Activated CD4-positive, alpha-beta memory T cell treated with anti-CD3 and anti-CD28 coated beads for 36 hours (primary cell): ENCODE measurements around the gene CCL4. TPM values are rescaled to one million over a fixed set of nuclear protein-coding genes. Genes with fewer than 3 reads are reported as not detected.
A peak's percentile ranks its signal among the peaks of the same experiment; 100 is the strongest.
"Not testable (repeated sequence)": the region's sequence is repeated elsewhere in the genome, so short reads cannot be mapped to it uniquely, and the experiment has no call there.

Experiments used
- CTCF ChIA-PET: fragments of 350-600 bp; sonication (Branson Sonifier 250); formaldehyde crosslinking; loops from one replicate; lab custom pipeline; 2021; ENCODE audit warnings: antibody characterized with exemption, inconsistent platforms; lab: Charles Lee
- POLR2A ChIA-PET: fragments of 350-600 bp; sonication (Branson Sonifier 250); formaldehyde crosslinking; loops from one replicate; lab custom pipeline; 2021; ENCODE audit warnings: antibody characterized with exemption; lab: Charles Lee
- DNase-seq: peaks from one replicate; pipeline ENCODE4 v3.0.0-alpha.2; 2020
- H3K27ac Mint-ChIP-seq: one replicate; pipeline ENCODE4 v1.8.0; 2021; ENCODE audit warnings: mixed read lengths
- H3K27me3 Mint-ChIP-seq: one replicate; pipeline ENCODE4 v1.8.0; 2021; ENCODE audit warnings: mixed read lengths
- H3K36me3 Mint-ChIP-seq: one replicate; pipeline ENCODE4 v1.8.0; 2021; ENCODE audit warnings: mixed read lengths
- H3K4me1 Mint-ChIP-seq: one replicate; pipeline ENCODE4 v1.8.0; 2021; ENCODE audit warnings: low read depth, mixed read lengths
- H3K4me3 Mint-ChIP-seq: one replicate; pipeline ENCODE4 v1.8.0; 2021; ENCODE audit warnings: mild to moderate bottlenecking, mixed read lengths
- H3K9me3 Mint-ChIP-seq: one replicate; pipeline ENCODE4 v1.8.0; 2021; ENCODE audit warnings: mixed read lengths
- intact Hi-C: fragments of 100-400 bp; cut with micrococcal nuclease; formaldehyde crosslinking; loops from one replicate; pipeline ENCODE4 v1.15.1; 2023
- total RNA-seq, 2 experiments: library from RNA; stranded (reverse); gene quantifications; one replicate each; pipeline ENCODE4 v1.2.3, GENCODE V29; 2021

CCL4 gene
- total RNA-seq, 2 experiments from 2014 or later = 917 to 966 TPM

DNA sequence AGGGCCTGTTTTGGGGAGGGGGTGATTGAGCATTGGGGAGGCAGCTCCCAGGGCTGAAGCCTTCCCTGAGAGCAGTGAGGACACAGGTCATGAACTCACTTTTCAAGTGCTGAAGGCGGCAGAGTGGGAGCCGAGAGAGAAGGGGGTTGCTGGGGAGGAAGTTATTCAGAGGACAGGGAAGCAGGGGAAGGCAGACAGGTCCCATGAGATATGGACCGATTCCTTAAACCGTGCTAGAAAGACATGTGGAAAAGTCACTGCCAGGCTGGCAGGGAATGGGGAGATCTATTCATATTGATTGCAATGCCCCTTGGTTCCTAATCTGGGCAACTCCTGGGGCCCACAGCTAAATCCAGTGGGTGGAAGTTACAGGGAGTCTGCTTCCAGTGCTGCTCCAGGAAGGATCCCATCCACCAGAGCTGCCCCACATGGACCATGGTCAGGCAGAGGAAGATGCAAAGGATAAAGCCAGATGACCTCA is 1.1 kb downstream of the CCL4 start:
- Mint-ChIP-seq H3K4me1 (peaks cover 23% of the 10 kb centered on the region), H3K9me3 (no peaks in the 10 kb centered on the region), H3K4me3 (peak overlapping the region; percentile 73), H3K36me3 (no peaks in the 10 kb centered on the region), H3K27me3 (peaks cover 20% of the 10 kb centered on the region), H3K27ac (peak overlapping the region; percentile 86)
- intact Hi-C loops = no loop called here
- ChIA-PET CTCF (interaction anchor here (0.6 to 0.7 kb wide), 2 partner anchors 32 to 138 kb away, joined by 3 read pairs; no protein-coding TSS in a partner anchor), POLR2A (interaction anchor here (1.8 to 7.6 kb wide), 2 partner anchors 14 to 30 kb away, joined by 4 to 71 read pairs; partner anchors contain the start of gene CCL3)
- DNase-seq = no peak

GRCh38 chr17:36105781-36106492 is 2.3 kb downstream of the CCL4 start:
- POLR2A ChIA-PET = interaction anchor here (7.6 kb wide), 1 partner anchor 15 kb away, joined by 71 read pairs; the partner anchor contains the start of gene CCL3
- peak overlapping the region; percentile 5 for H3K27ac Mint-ChIP-seq

DNA sequence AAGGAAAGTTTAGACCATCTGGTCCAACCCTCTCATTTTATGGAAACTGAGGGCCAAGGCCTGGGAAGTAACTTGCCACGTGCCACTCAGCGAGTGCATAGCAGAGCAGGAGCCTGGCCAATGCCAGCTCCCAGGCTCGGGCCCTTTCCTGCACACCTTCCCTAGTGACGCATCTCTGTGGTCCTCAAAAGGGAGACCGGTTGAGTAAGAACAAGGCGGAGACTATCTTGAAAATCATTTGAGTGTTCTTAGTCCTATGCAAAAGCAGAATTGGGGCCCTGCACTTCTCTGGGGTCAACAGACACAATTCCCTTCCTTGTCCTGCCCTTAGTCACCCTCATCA is 2.8 kb downstream of the CCL4 start:
- H3K27ac Mint-ChIP-seq = no peak overlapping the region

More at GRCh38 chr17:36105781-36106492, 2.3 kb downstream of the CCL4 start:
- Mint-ChIP-seq H3K4me3 (peak overlapping the region; percentile 2), H3K9me3 (no peaks in the 10 kb centered on the region), H3K4me1 (peaks cover 18% of the 10 kb centered on the region), H3K36me3 (no peaks in the 10 kb centered on the region), H3K27me3 (peaks cover 18% of the 10 kb centered on the region)
- intact Hi-C loops = no loop called here
- CTCF ChIA-PET = interaction anchor here (1.0 to 1.3 kb wide), 2 partner anchors 33 to 43 kb away, joined by 3 to 4 read pairs; no protein-coding TSS in a partner anchor
- no peak for DNase-seq

GRCh38 chr17:36107660-36108059 is 4.0 kb downstream of the CCL4 start:
- H3K9me3 Mint-ChIP-seq = peaks cover 9% of the 10 kb centered on the region
- DNase-seq = no peak
- POLR2A ChIA-PET = interaction anchor here (7.6 kb wide), 1 partner anchor 17 kb away, joined by 71 read pairs; the partner anchor contains the start of gene CCL3
- intact Hi-C loops = no loop called here
- no peak overlapping the region for H3K27ac Mint-ChIP-seq
- H3K36me3 Mint-ChIP-seq = no peaks in the 10 kb centered on the region
- H3K27me3 Mint-ChIP-seq = peaks cover 19% of the 10 kb centered on the region
- CTCF ChIA-PET = interaction anchor here (0.6 to 1.4 kb wide), 2 partner anchors 35 to 146 kb away, joined by 3 to 4 read pairs; no protein-coding TSS in a partner anchor
- H3K4me1 Mint-ChIP-seq = peaks cover 16% of the 10 kb centered on the region
- no peak overlapping the region for H3K4me3 Mint-ChIP-seq

More for the DNA sequence above, 2.8 kb downstream of the CCL4 start:
- peaks cover 18% of the 10 kb centered on the region for H3K27me3 Mint-ChIP-seq
- peaks cover 18% of the 10 kb centered on the region for H3K4me1 Mint-ChIP-seq
- H3K4me3 Mint-ChIP-seq = no peak overlapping the region
- POLR2A ChIA-PET = interaction anchor here (7.6 kb wide), 1 partner anchor 16 kb away, joined by 71 read pairs; the partner anchor contains the start of gene CCL3
- H3K9me3 Mint-ChIP-seq = no peaks in the 10 kb centered on the region
- H3K36me3 Mint-ChIP-seq = no peaks in the 10 kb centered on the region
- CTCF ChIA-PET = interaction anchor here (1.0 to 1.3 kb wide), 2 partner anchors 34 to 42 kb away, joined by 3 to 4 read pairs; no protein-coding TSS in a partner anchor
- DNase-seq = no peak
- intact Hi-C loops = no loop called here

- H3K36me3 Mint-ChIP-seq, H3K27ac Mint-ChIP-seq, H3K4me3 Mint-ChIP-seq, DNase-seq, intact Hi-C loops: not testable (repeated sequence)
- Mint-ChIP-seq H3K4me1 (peaks cover 10% of the 10 kb centered on the region), H3K27me3 (peaks cover 17% of the 10 kb centered on the region), H3K9me3 (peaks cover 11% of the 10 kb centered on the region)
- ChIA-PET POLR2A (interaction anchor here (7.6 kb wide), 1 partner anchor 18 kb away, joined by 71 read pairs; the partner anchor contains the start of gene CCL3), CTCF (interaction anchor here (1.4 kb wide), 1 partner anchor 35 kb away, joined by 4 read pairs; no protein-coding TSS in a partner anchor)
Measured at GRCh38 chr17:36108265-36108664, 4.6 kb downstream of the CCL4 start.

- H3K36me3 Mint-ChIP-seq = no peaks in the 10 kb centered on the region
- peaks cover 22% of the 10 kb centered on the region for H3K27me3 Mint-ChIP-seq
- CTCF ChIA-PET = interaction anchor here (0.6 to 3.4 kb wide), 5 partner anchors 38 to 145 kb away, joined by 3 to 16 read pairs (median 8); no protein-coding TSS in a partner anchor
Measured at GRCh38 chr17:36111068-36111490, 7.5 kb downstream of the CCL4 start.

GRCh38 chr17:36112572-36112971 is 8.9 kb downstream of the CCL4 start:
- no peak overlapping the region for H3K4me3 Mint-ChIP-seq
- ChIA-PET CTCF (interaction anchor here (2.1 to 3.4 kb wide), 2 partner anchors 40 to 137 kb away, joined by 8 to 12 read pairs; no protein-coding TSS in a partner anchor), POLR2A (no interaction called here)
- intact Hi-C loops = loop anchor here (10.0 kb wide), 1 partner anchor 72 kb away; no protein-coding TSS in a partner anchor
- H3K9me3 Mint-ChIP-seq = peaks cover 11% of the 10 kb centered on the region
- H3K36me3 Mint-ChIP-seq = no peaks in the 10 kb centered on the region
- H3K4me1 Mint-ChIP-seq = peaks cover 8% of the 10 kb centered on the region
- no peak overlapping the region for H3K27ac Mint-ChIP-seq
- no peak for DNase-seq
- H3K27me3 Mint-ChIP-seq = peaks cover 19% of the 10 kb centered on the region

More at GRCh38 chr17:36111068-36111490, 7.5 kb downstream of the CCL4 start:
- POLR2A ChIA-PET = interaction anchor here (0.9 kb wide), 1 partner anchor 21 kb away, joined by 3 read pairs; the partner anchor contains the start of gene CCL3
- peaks cover 11% of the 10 kb centered on the region for H3K9me3 Mint-ChIP-seq
- no peak overlapping the region for H3K4me3 Mint-ChIP-seq
- H3K27ac Mint-ChIP-seq = no peak overlapping the region
- peaks cover 6% of the 10 kb centered on the region for H3K4me1 Mint-ChIP-seq
- intact Hi-C loops = loop anchor here (10.0 kb wide), 1 partner anchor 74 kb away; no protein-coding TSS in a partner anchor
- no peak for DNase-seq

- CTCF ChIA-PET, H3K36me3 Mint-ChIP-seq, POLR2A ChIA-PET, H3K4me3 Mint-ChIP-seq, H3K27ac Mint-ChIP-seq, DNase-seq: not testable (repeated sequence)
- intact Hi-C loops = loop anchor here (10.0 kb wide), 1 partner anchor 72 kb away; no protein-coding TSS in a partner anchor
- Mint-ChIP-seq H3K9me3 (peaks cover 11% of the 10 kb centered on the region), H3K4me1 (peaks cover 14% of the 10 kb centered on the region), H3K27me3 (peaks cover 17% of the 10 kb centered on the region)
Measured at GRCh38 chr17:36113131-36113530, 9.5 kb downstream of the CCL4 start.

DNA sequence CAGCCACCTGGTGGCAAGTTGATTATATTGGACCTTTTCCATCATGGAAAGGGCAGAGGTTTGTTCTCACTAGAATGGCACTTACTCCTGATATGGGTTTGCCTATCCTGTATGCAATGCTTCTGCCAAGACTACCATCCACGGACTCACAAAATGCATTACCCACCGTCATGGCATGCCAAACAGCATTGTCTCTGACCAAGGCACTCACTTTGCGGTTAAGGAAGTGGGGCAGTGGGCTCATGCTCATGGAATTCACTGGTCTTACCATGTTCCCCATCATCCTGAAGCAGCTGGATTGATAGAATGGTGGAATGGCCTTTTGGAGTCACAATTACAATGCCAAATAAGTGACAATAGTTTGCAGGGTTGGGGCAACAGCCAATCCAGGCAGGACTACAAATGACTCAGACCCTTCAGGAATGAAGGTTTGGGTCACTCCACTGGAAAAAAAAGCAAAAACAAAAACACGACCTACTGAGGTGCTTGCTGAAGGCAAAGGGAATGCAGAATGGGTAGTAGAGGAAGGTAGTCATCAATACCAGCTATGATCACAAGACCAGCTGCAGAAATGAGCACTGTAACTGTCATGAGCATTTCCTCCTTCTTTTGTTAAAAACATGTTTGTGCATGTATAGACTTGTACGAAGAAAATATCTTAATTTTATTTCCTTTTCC is 11.5 kb downstream of the CCL4 start:
- DNase-seq, CTCF ChIA-PET, H3K36me3 Mint-ChIP-seq, H3K4me3 Mint-ChIP-seq, H3K27ac Mint-ChIP-seq, POLR2A ChIA-PET: not testable (repeated sequence)
- peaks cover 21% of the 10 kb centered on the region for H3K27me3 Mint-ChIP-seq
- intact Hi-C loops = loop anchor here (10.0 kb wide), 1 partner anchor 70 kb away; no protein-coding TSS in a partner anchor
- peaks cover 11% of the 10 kb centered on the region for H3K9me3 Mint-ChIP-seq
- peaks cover 24% of the 10 kb centered on the region for H3K4me1 Mint-ChIP-seq

- H3K36me3 Mint-ChIP-seq, H3K27ac Mint-ChIP-seq, DNase-seq, CTCF ChIA-PET, H3K4me3 Mint-ChIP-seq, POLR2A ChIA-PET: not testable (repeated sequence)
- Mint-ChIP-seq H3K4me1 (peaks cover 29% of the 10 kb centered on the region), H3K9me3 (peaks cover 11% of the 10 kb centered on the region), H3K27me3 (peaks cover 23% of the 10 kb centered on the region)
- intact Hi-C loops = loop anchor here (10.0 kb wide), 1 partner anchor 69 kb away; no protein-coding TSS in a partner anchor
Measured at GRCh38 chr17:36115649-36115977, 12.0 kb downstream of the CCL4 start.
